Stimulated activated naive B cell treated with anti-CD40 and anti-IgM and Interleukin-4, amounts not matched to agents 10 μg/mL and 1 μg/mL and 100 μg/mL, for 72 hours (primary cell): ENCODE results near the gene TP73.

Experiments
- ATAC-seq, 2 donors: fragments of 150-1000 bp; cut with Tn5 transposase; replicated peaks; 2 replicates each; pipeline ENCODE4 v1.10.0; 2021; ENCODE audit warnings: moderate library complexity in 1 of 2
- DNase-seq: peaks from one replicate; pipeline ENCODE4 v3.0.0; 2021
- H3K27ac Mint-ChIP-seq: one replicate; pipeline ENCODE4 v1.8.0; 2022; ENCODE audit warnings: mild to moderate bottlenecking, mixed read lengths
- H3K27me3 Mint-ChIP-seq, 2 donors: one replicate each; pipeline ENCODE4 v1.8.0; 2022; ENCODE audit warnings: mixed read lengths in 2 of 2
- H3K36me3 Mint-ChIP-seq, 2 donors: one replicate each; pipeline ENCODE4 v1.8.0; 2022; ENCODE audit warnings: mixed read lengths in 2 of 2, mild to moderate bottlenecking in 1 of 2
- H3K4me1 Mint-ChIP-seq, 2 donors: one replicate each; pipeline ENCODE4 v1.8.0; 2022; ENCODE audit warnings: mixed read lengths in 2 of 2, mild to moderate bottlenecking in 1 of 2
- H3K4me3 Mint-ChIP-seq, 2 donors: one replicate each; pipeline ENCODE4 v1.8.0; 2022; ENCODE audit warnings: mild to moderate bottlenecking in 2 of 2, mixed read lengths in 2 of 2, moderate library complexity in 1 of 2
- H3K9me3 Mint-ChIP-seq, 2 donors: one replicate each; pipeline ENCODE4 v1.8.0; 2022; ENCODE audit warnings: mixed read lengths in 2 of 2, mild to moderate bottlenecking in 1 of 2

The TP73 gene

GRCh38 chr1:3651930-3652547 lies at the start of gene TP73:
Gene TP73 (plus strand): TSS chr1:3652516. CDS start chr1:3682366, 29,850 bp downstream.
- H3K27ac Mint-ChIP-seq: no peak within 1 kb of the TSS
- H3K9me3 Mint-ChIP-seq: no peaks in the 10 kb centered on the region
- H3K4me1 Mint-ChIP-seq: peaks cover 19 to 61% of the 10 kb centered on the region in 2 donors

GRCh38 chr1:3603156-3603555 lies 49.2 kb upstream of the TP73 start:
- H3K4me3 Mint-ChIP-seq: no peak overlapping the region
- no peaks in the 10 kb centered on the region for H3K27me3 Mint-ChIP-seq
- ATAC-seq (no peak), DNase-seq (no peak)
- no peak overlapping the region for H3K27ac Mint-ChIP-seq
- no peaks in the 10 kb centered on the region for H3K36me3 Mint-ChIP-seq
- H3K9me3 Mint-ChIP-seq: no peaks in the 10 kb centered on the region
- peaks cover 4 to 11% of the 10 kb centered on the region in 2 donors for H3K4me1 Mint-ChIP-seq

More at GRCh38 chr1:3651930-3652547, at the start of gene TP73:
- H3K4me3 Mint-ChIP-seq: peak within 1 kb of the TSS; percentile 70 to 78
- ATAC-seq (no peak), DNase-seq (no peak)
- peaks cover 31 to 56% of the 10 kb centered on the region in 2 donors for H3K27me3 Mint-ChIP-seq
- peaks cover 2 to 5% of the 10 kb centered on the region in 2 donors for H3K36me3 Mint-ChIP-seq

DNA sequence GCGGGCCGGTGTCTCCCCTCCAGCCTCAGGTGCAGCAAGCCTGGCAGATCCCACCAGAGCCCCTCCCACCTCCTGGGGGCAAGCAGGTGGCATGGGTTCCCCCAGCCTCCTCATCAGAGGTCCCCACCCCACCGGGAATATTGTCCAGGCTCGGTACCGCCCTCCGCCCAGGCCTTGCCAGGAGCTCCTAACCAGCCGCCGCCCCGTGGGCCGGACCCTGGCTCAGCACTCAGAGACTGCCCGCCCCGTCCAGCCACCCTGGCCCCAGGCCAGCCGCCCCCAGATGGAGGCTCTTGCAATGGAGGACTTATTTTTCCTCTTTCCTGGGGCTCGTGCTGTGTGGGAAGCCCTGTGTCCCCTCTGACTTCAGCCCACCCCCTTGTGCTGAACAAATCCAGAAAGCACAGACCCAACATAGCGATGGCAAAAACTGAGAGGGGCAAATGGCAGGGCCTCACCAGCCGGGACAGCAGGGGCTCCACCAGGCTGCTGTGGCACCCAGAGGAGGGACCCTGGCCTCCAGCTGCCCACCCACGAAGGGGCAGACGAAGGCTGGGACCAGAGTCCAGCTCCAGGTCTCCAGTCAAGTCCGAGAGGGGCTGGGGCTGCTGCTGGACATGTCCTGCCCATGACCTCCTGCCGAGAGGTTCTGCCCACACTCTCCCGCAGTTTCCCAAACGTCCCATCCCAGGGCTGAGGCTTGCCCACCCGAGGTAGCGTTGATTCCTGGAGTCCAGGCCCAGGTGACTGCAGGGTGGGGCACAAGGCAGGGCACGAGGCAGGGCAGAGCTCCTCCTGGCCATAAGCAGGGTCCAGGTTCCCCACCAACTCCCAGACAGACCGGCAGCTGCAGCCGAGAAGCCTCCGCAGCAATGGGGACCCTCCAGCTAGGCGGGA lies 48.5 kb upstream of the TP73 start:
- Mint-ChIP-seq H3K4me1 (peaks cover 3 to 4% of the 10 kb centered on the region in 2 donors), H3K27ac (no peak overlapping the region), H3K27me3 (no peaks in the 10 kb centered on the region), H3K9me3 (no peaks in the 10 kb centered on the region), H3K36me3 (no peaks in the 10 kb centered on the region), H3K4me3 (no peak overlapping the region)
- no peak for DNase-seq
- no peak for ATAC-seq

DNA sequence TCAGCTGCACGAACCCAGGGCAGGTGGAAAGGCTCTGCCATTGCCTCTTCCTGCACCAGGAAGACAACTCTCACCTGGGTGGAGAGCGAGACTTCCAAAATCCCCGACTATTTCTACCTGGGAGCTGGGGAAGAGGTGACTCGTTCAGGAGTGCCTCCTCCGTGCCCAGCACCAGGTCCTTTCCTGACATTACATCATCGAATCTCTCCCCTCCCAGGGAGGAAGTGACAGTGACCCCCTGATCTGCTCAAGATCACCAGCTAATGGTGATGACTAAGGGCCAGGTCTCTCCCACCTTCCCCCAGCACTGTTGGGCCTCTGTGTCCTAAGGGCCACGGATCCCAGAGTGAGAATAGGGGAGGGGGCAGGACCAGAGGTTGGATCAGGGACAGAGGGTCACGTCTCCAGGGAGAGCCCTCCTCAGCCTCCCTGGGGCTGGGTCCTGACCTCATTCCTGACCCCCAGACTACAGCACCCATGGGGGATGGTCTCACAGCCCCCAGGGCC lies 47.8 kb upstream of the TP73 start:
- H3K4me3 Mint-ChIP-seq: no peak overlapping the region
- H3K36me3 Mint-ChIP-seq: no peaks in the 10 kb centered on the region
- no peaks in the 10 kb centered on the region for H3K9me3 Mint-ChIP-seq
- H3K4me1 Mint-ChIP-seq: peaks cover 0 to 3% of the 10 kb centered on the region in 2 donors
- DNase-seq: no peak
- no peak for ATAC-seq
- peaks cover 5 to 6% of the 10 kb centered on the region in 2 donors for H3K27me3 Mint-ChIP-seq
- no peak overlapping the region for H3K27ac Mint-ChIP-seq

- H3K9me3 Mint-ChIP-seq: no peaks in the 10 kb centered on the region
- peaks cover 0 to 3% of the 10 kb centered on the region in 2 donors for H3K4me1 Mint-ChIP-seq
- H3K4me3 Mint-ChIP-seq: no peak overlapping the region
- H3K27me3 Mint-ChIP-seq: peaks cover 5 to 10% of the 10 kb centered on the region in 2 donors
- H3K36me3 Mint-ChIP-seq: no peaks in the 10 kb centered on the region
- ATAC-seq: no peak
- DNase-seq: no peak
- no peak overlapping the region for H3K27ac Mint-ChIP-seq
These were observed 47.1 kb upstream of the TP73 start for GRCh38 chr1:3604997-3605823.

DNA sequence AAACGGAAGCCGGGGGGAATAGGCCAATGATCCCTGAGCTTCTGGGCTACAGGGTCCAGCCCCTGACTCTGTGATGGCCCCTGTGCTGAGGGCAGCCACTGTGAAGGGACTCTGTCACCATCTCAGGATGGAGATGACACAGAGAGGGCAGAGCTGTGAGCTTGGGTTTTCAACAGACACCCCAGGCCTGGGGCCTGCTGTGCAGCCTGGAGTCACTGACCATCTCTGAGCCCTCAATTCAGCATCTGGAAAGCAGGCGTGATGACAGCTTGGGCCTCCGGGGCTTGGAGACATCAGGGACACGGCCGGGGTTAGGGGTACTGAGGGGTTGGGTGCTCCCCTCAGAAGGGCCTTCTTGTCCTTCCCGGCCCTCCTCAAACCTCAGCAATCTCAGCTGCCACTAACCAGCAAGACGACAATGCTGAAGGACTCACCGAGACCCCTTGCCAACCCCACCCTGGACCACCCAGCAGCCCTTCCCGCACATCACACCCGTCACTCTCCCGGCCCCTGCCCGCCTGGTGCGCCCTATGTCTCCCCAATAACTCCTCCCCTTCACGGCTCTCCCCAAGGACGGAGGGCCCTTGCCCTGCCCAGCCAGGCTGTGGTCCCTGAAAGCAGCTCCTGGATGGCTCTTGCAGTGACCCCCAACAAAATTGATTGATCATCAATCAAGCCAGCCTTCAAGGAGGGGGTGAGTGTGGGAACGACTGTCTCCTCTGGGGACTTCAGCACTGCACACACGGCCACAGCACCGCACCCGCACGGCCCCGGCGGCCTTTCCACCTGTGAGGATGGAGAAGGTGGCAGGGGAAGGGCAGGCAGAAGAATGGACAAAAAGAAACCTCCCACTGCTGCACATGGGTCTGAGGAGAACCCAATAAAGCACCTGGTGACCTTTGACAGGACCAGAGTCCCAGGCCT lies 45.3 kb upstream of the TP73 start:
- ATAC-seq (no peak), DNase-seq (no peak)
- no peaks in the 10 kb centered on the region for H3K36me3 Mint-ChIP-seq
- H3K9me3 Mint-ChIP-seq: no peaks in the 10 kb centered on the region
- H3K4me1 Mint-ChIP-seq: peaks cover 12 to 17% of the 10 kb centered on the region in 2 donors
- no peak overlapping the region for H3K27ac Mint-ChIP-seq
- H3K27me3 Mint-ChIP-seq: peaks cover 15 to 24% of the 10 kb centered on the region in 2 donors
- H3K4me3 Mint-ChIP-seq: no peak overlapping the region

- Mint-ChIP-seq H3K27me3 (peaks cover 17 to 26% of the 10 kb centered on the region in 2 donors), H3K27ac (no peak overlapping the region), H3K4me3 (no peak overlapping the region), H3K36me3 (no peaks in the 10 kb centered on the region), H3K9me3 (no peaks in the 10 kb centered on the region), H3K4me1 (peaks cover 13 to 18% of the 10 kb centered on the region in 2 donors)
- DNase-seq (no peak), ATAC-seq (no peak)
These were observed 44.6 kb upstream of the TP73 start for GRCh38 chr1:3607703-3608065.

DNA sequence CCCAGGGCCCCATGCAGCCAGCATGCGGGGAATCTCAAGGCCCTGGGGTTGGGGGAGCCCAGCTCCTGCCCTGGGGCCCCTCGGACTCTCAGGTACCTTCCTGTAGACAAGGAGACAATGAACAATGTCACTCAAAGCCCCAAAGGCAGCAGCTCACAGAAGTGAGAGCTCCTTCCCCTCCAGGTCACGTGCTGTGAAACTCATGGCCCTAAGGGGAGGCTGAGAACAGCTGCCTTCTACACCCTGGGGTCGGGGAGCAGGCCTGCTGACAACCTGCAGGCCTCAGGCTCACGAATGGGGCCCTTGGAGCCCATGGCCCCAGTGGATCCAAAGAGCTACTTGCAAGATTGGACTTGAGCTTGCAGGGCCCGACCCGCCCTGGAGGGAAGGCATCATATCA lies 44.2 kb upstream of the TP73 start:
- no peak overlapping the region for H3K27ac Mint-ChIP-seq
- H3K27me3 Mint-ChIP-seq: peaks cover 19 to 26% of the 10 kb centered on the region in 2 donors
- H3K36me3 Mint-ChIP-seq: no peaks in the 10 kb centered on the region
- no peak overlapping the region for H3K4me3 Mint-ChIP-seq
- ATAC-seq (no peak), DNase-seq (no peak)
- peaks cover 13 to 18% of the 10 kb centered on the region in 2 donors for H3K4me1 Mint-ChIP-seq
- H3K9me3 Mint-ChIP-seq: no peaks in the 10 kb centered on the region

- H3K4me1 Mint-ChIP-seq: peaks cover 18% of the 10 kb centered on the region in 2 donors
- no peak overlapping the region for H3K4me3 Mint-ChIP-seq
- no peaks in the 10 kb centered on the region for H3K36me3 Mint-ChIP-seq
- ATAC-seq (no peak), DNase-seq (no peak)
- no peak overlapping the region for H3K27ac Mint-ChIP-seq
- H3K27me3 Mint-ChIP-seq: peaks cover 27 to 31% of the 10 kb centered on the region in 2 donors
- no peaks in the 10 kb centered on the region for H3K9me3 Mint-ChIP-seq
These were observed 43.1 kb upstream of the TP73 start for GRCh38 chr1:3609016-3609768.

- Mint-ChIP-seq H3K4me3 (no peak overlapping the region), H3K4me1 (peaks cover 18% of the 10 kb centered on the region in 2 donors), H3K27ac (no peak overlapping the region), H3K9me3 (no peaks in the 10 kb centered on the region), H3K36me3 (no peaks in the 10 kb centered on the region), H3K27me3 (peaks cover 31 to 32% of the 10 kb centered on the region in 2 donors)
- no peak for ATAC-seq
- no peak for DNase-seq
These were observed 42.4 kb upstream of the TP73 start for GRCh38 chr1:3609769-3610526.

DNA sequence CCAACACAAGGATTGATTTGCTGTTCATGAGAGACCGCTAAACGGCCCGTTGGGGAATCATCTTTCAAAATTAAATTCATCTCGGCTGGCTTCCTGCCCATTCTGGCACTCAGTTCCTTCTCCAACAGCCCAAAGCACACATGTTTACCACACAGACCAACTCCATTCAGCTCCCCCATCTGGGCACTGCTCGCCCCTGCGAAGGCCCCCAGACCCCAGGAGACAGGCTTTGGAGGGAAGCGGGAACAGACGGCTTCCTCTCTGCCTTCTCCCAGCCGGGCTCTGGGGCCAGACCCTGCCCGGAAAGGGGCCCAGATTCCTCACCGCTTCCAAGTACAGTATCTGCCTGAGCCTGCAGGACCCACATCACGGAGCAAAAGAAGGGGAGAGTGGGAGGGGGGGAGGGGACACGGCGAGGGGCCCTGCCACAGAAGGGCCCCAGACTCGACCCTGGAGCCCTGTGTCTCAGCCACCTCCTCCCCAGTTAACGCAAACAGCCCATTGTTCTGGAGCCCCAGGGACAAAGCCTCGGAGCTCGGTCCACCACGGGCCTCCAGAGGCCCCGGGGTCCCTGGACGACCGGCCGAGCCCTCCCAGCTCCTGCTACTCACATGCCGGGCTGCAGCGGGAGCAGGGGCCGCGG lies 41.7 kb upstream of the TP73 start:
- ATAC-seq (no peak), DNase-seq (no peak)
- Mint-ChIP-seq H3K36me3 (no peaks in the 10 kb centered on the region), H3K27ac (no peak overlapping the region), H3K27me3 (peaks cover 31 to 36% of the 10 kb centered on the region in 2 donors), H3K4me3 (peak overlapping the region; percentile 52 to 70), H3K9me3 (no peaks in the 10 kb centered on the region), H3K4me1 (peaks cover 18% of the 10 kb centered on the region in 2 donors)
